Measurements from ENCODE around the gene FRMPD2. TPM values are rescaled to one million over a fixed set of nuclear protein-coding genes. Genes with fewer than 3 reads are reported as not detected.

The FRMPD2 gene
- total RNA-seq, 4 donors from 2014 or later = not detected

DNA sequence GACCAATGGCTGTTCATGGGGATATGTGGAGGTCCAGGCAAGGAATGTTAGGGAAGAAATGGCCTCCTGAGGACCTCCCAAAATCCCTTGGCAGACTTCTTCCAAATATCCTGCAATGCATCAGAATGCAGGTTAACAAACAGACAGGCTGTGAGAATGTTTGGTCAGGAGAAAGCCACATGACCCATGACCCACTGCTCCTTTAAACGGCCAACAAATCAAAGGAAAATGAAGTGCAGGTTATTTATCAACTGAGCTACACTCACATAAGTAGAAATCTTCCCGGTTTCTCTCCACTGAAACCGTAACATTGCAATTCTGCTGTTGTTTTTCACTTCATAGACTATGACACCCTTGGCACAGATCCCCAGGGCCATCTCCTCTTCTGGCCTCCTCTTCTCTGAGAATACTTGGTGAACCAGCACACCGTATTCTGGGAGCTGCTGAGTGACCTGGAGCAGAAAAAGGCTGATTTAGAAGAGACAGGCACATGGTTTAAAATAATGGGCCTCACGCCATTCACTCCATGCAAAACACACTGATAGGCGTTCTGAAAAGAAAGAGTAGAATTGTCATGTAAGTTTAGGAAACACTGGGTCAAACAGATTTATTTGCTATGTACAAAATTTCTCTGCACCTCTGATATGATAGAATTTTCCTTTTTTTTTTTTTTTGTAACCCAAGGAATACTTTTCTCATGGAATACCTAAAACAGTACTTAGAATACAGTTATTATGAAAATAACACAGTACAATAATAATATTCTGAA, 67.8 kb downstream of the FRMPD2 start:
- no peaks in the 10 kb centered on the region for H3K36me3 ChIP-seq
- ATAC-seq (no peak), DNase-seq (no peak)
- H3K4me1 ChIP-seq = no peaks in the 10 kb centered on the region
- H3K27ac ChIP-seq = no peak overlapping the region
- TF ChIP-seq, protein P1, sequence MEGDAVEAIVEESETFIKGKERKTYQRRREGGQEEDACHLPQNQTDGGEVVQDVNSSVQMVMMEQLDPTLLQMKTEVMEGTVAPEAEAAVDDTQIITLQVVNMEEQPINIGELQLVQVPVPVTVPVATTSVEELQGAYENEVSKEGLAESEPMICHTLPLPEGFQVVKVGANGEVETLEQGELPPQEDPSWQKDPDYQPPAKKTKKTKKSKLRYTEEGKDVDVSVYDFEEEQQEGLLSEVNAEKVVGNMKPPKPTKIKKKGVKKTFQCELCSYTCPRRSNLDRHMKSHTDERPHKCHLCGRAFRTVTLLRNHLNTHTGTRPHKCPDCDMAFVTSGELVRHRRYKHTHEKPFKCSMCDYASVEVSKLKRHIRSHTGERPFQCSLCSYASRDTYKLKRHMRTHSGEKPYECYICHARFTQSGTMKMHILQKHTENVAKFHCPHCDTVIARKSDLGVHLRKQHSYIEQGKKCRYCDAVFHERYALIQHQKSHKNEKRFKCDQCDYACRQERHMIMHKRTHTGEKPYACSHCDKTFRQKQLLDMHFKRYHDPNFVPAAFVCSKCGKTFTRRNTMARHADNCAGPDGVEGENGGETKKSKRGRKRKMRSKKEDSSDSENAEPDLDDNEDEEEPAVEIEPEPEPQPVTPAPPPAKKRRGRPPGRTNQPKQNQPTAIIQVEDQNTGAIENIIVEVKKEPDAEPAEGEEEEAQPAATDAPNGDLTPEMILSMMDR (IDR thresholded peaks at IDR 0.05 in 4 of 5, conservative IDR thresholded peaks at IDR 0.05 in 1 of 5) = no peak
- no peak for TF ChIP-seq POLR2A (IDR thresholded peaks at IDR 0.05)
- in situ Hi-C loops (cut with MboI; ENCODE audit: low sequenced_read_pairs in 4 of 4) (loop anchor here in 1 of 4 donors (25.0 kb wide), 1 partner anchor 1694 kb away; no protein-coding TSS in a partner anchor), intact Hi-C loops (cut with DNase I; ENCODE audit: low total_unique reads) (no loop called here)
- no peak overlapping the region for H3K4me3 ChIP-seq
- no peaks in the 10 kb centered on the region for H3K27me3 ChIP-seq
- no peaks in the 10 kb centered on the region for H3K9me3 ChIP-seq

DNA sequence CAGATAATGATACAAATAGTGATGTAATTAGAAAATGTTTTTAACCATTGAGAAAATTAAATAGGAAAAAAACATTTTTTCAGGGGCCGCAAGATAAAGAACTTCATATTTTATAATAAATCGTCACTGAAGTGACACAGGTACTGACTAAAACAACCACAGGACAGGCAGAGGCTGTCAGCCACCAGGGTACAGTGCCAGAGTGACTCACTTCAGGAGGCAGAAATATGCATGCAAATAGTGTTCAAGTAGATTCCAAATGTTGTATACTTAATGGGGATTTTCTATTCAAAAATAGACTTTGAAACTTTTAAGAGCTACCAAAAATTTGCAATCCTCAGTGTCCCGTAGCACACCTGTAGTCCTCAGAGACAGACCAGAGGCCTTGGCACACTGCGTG, 68.6 kb downstream of the FRMPD2 start:
- H3K9me3 ChIP-seq = no peaks in the 10 kb centered on the region
- DNase-seq (no peak), ATAC-seq (no peak)
- no peaks in the 10 kb centered on the region for H3K36me3 ChIP-seq
- no peak overlapping the region for H3K4me3 ChIP-seq
- no peak overlapping the region for H3K27ac ChIP-seq
- H3K4me1 ChIP-seq = no peaks in the 10 kb centered on the region
- in situ Hi-C loops (cut with MboI; ENCODE audit: low sequenced_read_pairs in 4 of 4) = loop anchor here in 1 of 4 donors (25.0 kb wide), 1 partner anchor 1694 kb away; no protein-coding TSS in a partner anchor
- H3K27me3 ChIP-seq = no peaks in the 10 kb centered on the region
- no peak for TF ChIP-seq POLR2A (IDR thresholded peaks at IDR 0.05)
- TF ChIP-seq, protein P1 (IDR thresholded peaks at IDR 0.05 in 4 of 5, conservative IDR thresholded peaks at IDR 0.05 in 1 of 5) = no peak
- intact Hi-C loops (cut with DNase I; ENCODE audit: low total_unique reads) = no loop called here

DNA sequence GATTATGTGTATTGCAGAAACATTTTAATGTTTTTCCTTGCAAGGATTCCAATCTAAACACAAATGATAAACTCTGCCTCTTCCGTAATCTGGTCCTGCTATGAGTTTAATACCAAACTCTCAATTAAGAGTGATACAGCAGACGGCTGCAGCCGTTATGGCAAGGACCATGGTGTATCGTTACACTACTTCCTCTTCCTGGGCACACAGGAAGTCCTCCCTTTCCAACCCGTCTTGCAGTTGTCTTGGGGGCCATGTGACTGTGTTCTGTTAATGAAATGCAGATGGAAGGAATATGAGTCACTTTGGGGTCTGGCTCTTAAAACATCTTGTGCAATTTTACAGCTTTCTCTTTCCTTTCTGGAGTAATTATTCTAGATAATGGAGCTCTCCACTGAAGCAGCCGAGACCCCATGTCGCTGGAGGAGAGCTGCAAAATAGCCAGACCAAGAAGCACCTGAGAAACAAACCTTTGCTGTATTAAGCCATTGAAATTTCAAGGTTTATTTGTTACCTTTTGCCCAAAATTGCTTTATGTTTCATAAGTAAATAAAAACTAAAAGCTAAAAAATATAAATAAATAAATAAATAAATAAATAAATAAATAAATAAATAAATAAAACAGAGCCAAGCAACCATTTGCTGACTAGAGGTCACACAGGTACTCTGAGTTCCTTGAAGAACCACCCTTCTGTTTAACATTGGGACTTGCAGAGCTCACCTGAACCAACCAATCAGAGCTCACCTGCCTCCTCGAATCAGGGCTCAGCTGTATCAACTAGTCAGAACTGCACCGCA, 74.7 kb downstream of the FRMPD2 start:
- in situ Hi-C loops (cut with MboI; ENCODE audit: low sequenced_read_pairs in 4 of 4) (loop anchor here in 1 of 4 donors (25.0 kb wide), 1 partner anchor 1687 kb away; no protein-coding TSS in a partner anchor), intact Hi-C loops (cut with DNase I; ENCODE audit: low total_unique reads) (no loop called here)
- ATAC-seq (no peak), DNase-seq (no peak)
- Histone ChIP-seq H3K36me3 (no peaks in the 10 kb centered on the region), H3K4me3 (no peak overlapping the region), H3K4me1 (no peaks in the 10 kb centered on the region), H3K9me3 (no peaks in the 10 kb centered on the region), H3K27me3 (no peaks in the 10 kb centered on the region), H3K27ac (no peak overlapping the region)
- TF ChIP-seq POLR2A (IDR thresholded peaks at IDR 0.05) = no peak
- TF ChIP-seq, protein P1 (IDR thresholded peaks at IDR 0.05 in 4 of 5, conservative IDR thresholded peaks at IDR 0.05 in 1 of 5) = no peak

DNA sequence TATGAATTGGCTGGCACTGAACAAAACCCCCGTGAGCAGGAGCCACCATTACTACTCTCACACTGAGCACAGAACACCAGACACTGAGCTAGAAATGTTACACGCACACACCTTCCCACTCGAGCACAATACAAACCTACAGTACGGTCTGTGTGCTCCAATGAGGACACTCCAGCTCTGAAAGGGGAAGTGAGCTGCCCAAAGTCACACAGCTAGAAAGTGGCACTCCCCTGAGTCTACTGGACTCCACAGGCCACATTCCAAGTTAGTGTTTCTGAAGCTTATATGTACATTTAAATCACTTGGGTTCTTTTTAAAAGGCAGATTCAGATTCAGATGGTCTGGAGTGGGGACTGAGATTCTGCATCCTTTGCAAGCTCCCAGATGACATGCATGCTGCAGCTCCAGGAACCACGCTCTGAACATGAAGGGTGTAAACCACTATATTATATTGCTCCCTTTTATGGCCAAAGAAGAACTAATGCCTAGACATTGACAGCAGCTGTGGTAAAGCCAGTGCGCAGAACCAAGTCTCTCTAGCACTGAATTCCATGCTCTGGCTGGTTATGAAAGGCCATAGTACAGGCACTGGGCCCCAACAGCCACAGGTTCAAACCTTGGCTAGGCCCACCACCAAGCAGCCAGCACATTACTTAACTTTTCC, 77.1 kb downstream of the FRMPD2 start:
- no peak for ATAC-seq
- TF ChIP-seq POLR2A (IDR thresholded peaks at IDR 0.05) = no peak
- TF ChIP-seq, protein P1 (IDR thresholded peaks at IDR 0.05 in 4 of 5, conservative IDR thresholded peaks at IDR 0.05 in 1 of 5) = no peak
- no peaks in the 10 kb centered on the region for H3K36me3 ChIP-seq
- DNase-seq = no peak
- intact Hi-C loops (cut with DNase I; ENCODE audit: low total_unique reads) (no loop called here), in situ Hi-C loops (cut with MboI; ENCODE audit: low sequenced_read_pairs in 4 of 4) (no loop called here)
- H3K27me3 ChIP-seq = no peaks in the 10 kb centered on the region
- H3K27ac ChIP-seq = no peak overlapping the region
- no peak overlapping the region for H3K4me3 ChIP-seq
- H3K9me3 ChIP-seq = no peaks in the 10 kb centered on the region
- H3K4me1 ChIP-seq = no peaks in the 10 kb centered on the region
